NCI-H128 (cell line): Measurements from ENCODE around the gene PHACTR3.

Source experiments
- DNase-seq: peaks from one replicate; lab custom pipeline; 2025; ENCODE audit not compliant: unreplicated experiment; lab: John Stamatoyannopoulos, UW

Gene PHACTR3

DNA sequence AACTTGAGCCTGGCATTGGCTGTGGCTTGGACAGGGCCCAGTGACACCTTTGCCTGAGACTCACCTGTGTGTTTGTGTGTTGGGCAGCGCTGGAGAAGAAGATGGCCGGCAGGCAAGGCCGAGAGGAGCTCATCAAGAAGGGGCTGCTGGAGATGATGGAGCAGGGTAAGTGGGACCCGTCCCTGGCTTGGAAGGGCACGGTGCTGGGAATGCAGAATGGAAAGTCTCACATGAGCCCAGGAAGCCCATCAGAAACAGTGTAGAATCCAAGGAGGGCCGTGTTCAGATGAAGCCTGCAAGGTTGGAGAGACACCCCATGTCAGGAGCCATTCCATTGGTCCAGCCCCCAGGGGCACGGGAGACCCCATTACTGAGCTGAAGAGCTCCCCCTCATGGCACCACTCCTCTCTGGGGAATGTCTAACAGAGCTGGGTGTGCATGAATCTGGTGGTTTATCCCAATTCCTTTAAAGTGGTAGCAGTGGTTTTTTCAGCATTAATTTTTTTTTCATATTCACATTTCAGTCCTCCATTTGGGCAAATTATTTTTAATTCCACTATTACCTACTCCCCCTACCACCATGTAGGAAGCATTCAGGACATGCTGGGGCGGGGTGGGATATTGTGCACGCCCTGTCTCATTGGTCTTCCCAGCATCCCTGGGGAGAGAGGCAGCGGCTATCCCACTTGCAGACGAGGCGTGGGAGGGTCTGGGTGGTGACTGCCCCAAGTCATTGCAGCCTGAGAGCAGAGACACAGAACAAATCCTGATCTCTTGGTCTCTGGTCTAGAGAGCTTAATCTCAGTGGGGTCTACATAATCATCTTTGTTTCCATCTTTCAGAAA lies 143.6 kb downstream of the PHACTR3 start:
- DNase-seq = no peak

GRCh38 chr20:59748619-59749191 lies 144.4 kb downstream of the PHACTR3 start:
- DNase-seq = no peak

DNA sequence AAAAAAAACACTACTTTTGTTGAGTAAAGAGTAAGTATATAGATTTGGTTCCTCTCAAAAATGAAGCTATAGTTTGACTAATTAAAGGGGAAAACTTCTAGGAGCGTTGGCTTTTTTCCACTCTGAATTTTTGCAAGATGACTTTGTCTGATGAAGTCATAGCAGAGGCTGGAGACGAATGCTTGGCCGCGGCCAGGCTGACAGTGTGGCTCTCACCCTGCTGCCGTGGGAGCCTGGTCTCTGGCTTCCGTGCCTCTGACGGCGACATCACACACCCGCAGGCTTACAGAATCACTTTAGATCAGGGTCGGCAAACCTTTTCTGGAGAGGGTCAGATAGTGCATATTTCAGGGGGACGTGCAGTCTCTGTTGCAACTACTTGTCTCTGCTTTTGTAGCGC lies 145.0 kb downstream of the PHACTR3 start:
- no peak for DNase-seq

GRCh38 chr20:59750209-59750840 lies 146.0 kb downstream of the PHACTR3 start:
- DNase-seq = no peak

- DNase-seq = no peak
Measured at GRCh38 chr20:59751075-59751711, 146.9 kb downstream of the PHACTR3 start.

DNA sequence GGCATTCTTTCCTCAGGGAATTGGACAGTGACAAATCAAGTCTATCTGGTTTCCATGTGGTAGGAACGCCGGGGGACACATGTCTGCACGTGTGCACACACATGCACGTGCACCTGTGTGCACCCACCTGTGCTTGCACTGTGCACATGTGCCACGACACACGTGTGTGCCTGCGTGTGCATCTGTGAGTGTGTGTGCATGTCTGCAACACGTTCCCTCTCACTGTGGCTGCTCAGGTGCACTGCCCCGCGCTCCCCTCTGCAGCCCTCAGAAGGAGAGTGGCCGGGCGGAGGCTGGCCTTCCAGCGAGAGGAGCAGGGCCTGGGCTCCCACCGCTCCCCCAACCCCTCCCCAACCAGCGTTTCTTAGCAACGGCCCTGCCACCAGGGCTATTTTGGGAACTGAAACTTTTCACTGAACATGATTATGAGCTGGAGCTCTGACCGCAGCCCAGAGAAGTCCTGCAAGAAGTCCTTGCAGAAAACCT lies 147.8 kb downstream of the PHACTR3 start:
- DNase-seq = no peak

DNA sequence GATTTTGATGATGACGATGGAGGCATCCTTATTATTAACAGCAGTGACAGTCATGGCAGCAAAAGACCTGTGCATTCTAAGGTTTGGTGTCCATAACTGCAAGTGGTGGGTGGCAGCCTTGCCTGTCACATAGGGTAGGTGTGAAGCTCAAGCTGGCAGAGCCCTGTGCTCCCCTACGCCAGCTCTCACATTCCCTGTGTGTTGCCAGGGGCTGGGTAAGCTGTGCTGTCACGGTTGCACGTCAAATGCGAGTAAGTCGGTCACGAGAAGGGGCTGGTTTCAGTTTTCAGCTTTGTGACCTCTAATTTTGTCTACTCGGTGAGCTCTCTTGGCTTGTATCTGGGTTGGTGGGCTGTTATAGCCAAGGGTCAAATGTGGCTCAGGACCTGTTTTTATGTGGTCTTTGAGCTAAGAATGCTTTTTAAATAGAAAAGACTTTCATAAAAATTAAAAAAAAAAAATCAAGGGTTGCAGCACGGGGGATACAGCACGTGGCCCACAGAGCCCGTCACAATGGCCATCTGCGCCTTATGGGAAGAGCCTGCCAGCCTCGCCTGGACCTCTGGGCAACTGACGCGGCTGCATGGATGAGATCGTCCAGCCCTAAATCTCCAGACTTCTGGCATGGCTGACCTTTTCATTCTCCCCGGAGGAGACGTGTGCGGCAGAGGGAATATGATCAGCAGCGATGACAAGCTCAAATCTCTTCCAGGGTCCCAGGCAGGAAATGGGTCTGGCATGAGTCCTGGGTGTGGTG lies 148.5 kb downstream of the PHACTR3 start:
- no peak for DNase-seq

- DNase-seq = no peak
Measured at GRCh38 chr20:59753836-59754235, 149.5 kb downstream of the PHACTR3 start.

- no peak for DNase-seq
Measured at GRCh38 chr20:59754551-59754950, 150.2 kb downstream of the PHACTR3 start.

GRCh38 chr20:59756241-59756640 lies 151.9 kb downstream of the PHACTR3 start:
- DNase-seq = no peak

DNA sequence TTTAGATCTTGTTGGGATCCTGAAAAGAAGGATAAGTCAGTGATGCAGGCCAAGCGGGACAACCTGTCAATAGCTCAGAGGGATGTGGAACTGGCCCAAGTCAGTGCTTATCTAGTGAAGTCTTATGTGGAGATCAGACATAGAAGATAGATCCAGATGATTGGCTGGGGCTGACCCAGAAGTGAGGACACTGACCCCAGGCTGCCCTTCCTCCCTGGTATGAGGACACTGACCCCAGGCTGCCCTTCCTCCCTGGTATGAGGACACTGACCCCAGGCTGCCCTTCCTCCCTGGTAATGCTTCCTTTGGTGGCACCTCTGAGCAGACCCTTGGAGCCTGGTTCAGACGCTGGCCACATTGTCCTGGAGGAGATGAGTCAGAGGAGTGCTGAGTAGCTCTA lies 159.7 kb downstream of the PHACTR3 start:
- no peak for DNase-seq

DNA sequence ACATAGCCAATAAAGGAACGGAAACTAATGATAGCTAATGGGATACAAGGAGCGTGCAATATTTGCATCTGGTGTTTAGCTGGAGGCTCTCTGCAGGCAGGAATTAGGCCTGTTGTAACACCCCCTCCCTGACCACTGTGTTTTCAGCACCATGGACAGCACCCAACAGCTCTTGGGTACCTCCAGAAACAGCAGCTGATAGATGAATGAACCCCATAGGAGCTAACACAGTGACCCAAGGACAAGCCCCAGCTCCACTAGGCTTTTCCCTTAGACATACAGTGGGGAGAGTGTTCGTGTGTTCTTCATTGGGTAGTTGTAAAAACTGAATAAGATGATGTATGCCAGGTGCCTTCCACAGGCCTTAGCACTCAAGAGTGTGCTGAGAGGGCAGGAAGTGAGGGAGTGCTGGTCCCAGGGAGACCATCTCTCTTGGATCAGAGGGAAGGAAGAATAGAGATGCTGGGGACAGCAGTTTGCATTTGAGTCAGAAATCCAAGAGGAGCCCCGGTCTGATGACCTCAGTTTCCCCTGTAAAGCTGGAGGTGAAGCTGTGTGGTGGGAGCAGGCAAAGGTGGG lies 161.3 kb downstream of the PHACTR3 start:
- no peak for DNase-seq

DNA sequence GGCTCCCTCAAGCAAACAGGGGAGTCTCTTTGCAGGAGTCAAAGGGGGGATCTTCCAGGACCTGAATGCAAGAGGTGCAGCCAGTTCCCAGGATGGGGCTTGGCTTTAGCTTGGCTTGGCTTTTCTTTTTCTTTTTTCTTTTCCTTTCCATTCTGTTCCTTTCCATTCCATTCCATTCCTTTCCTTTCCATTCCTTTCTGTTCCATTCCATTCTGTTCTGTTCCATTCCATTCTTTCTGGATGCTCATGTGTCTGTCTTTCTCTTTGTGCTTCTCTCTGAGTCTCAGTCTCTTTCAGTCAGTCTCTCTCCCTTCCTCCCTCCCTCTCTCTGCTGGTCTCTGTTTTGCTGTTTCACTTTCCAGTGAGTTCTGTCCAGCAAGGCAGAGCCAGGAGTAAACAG lies 163.3 kb downstream of the PHACTR3 start:
- DNase-seq = no peak

DNA sequence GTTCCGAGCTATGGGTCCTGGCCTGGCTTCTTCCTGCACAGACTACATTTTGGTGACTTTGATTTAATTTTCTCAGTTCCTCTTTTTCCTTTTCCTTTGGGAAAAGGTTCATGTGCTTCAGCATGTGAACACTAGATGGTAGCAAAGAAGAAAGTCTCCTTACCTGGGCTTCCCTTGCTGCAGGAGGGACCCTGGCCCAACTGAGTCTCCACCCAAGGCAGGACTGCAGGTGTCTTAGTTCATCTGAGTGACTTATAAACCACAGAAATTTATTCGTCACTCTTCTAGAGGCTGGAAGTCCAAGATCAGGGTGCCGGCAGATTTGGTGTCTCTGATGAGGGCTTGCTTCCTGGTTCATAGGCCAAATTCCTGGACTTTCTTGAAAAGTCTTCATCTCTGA lies 165.9 kb downstream of the PHACTR3 start:
- DNase-seq = no peak

GRCh38 chr20:59770851-59771250 lies 166.5 kb downstream of the PHACTR3 start:
- no peak for DNase-seq

- DNase-seq = no peak
Measured at GRCh38 chr20:59771506-59772372, 167.4 kb downstream of the PHACTR3 start.

GRCh38 chr20:59772373-59772705 lies 168.0 kb downstream of the PHACTR3 start:
- no peak for DNase-seq

- no peak for DNase-seq
Measured at GRCh38 chr20:59772931-59773913, 168.9 kb downstream of the PHACTR3 start.
